Islet of Langerhans (tissue), 1 donor: Measurements from ENCODE around the gene AFTPH.
A peak's percentile ranks its signal among the peaks of the same experiment; 100 is the strongest.

ENCODE experiments used
- FAIRE-seq: peaks from one replicate; lab custom pipeline; 2011; peaks lifted over from hg19 to GRCh38; lab: Jason Lieb, UNC

The AFTPH gene

GRCh38 chr2:64523666-64524603 is at the start of gene AFTPH:
TSS of gene AFTPH (plus strand) at chr2:64524328. CDS start at chr2:64551475, 27,147 bp downstream.
- FAIRE-seq = no peak

GRCh38 chr2:64474636-64475035 is 49.5 kb upstream of the AFTPH start:
- FAIRE-seq = no peak

GRCh38 chr2:64477037-64477436 is 47.1 kb upstream of the AFTPH start:
- no peak for FAIRE-seq

- FAIRE-seq = no peak
Observed at GRCh38 chr2:64477979-64478378, 46.1 kb upstream of the AFTPH start.

- FAIRE-seq = peak; percentile 9
Observed at GRCh38 chr2:64478502-64479230, 45.5 kb upstream of the AFTPH start.

GRCh38 chr2:64479259-64480117 is 44.6 kb upstream of the AFTPH start:
- peak; percentile 64 for FAIRE-seq

- no peak for FAIRE-seq
Observed at GRCh38 chr2:64481665-64482064, 42.5 kb upstream of the AFTPH start.

- no peak for FAIRE-seq
Observed at GRCh38 chr2:64482243-64482642, 41.9 kb upstream of the AFTPH start.

- FAIRE-seq = no peak
Observed at GRCh38 chr2:64482765-64483504, 41.2 kb upstream of the AFTPH start.

- FAIRE-seq = no peak
Observed at GRCh38 chr2:64485331-64485730, 38.8 kb upstream of the AFTPH start.

- no peak for FAIRE-seq
Observed at GRCh38 chr2:64485961-64486360, 38.2 kb upstream of the AFTPH start.

- no peak for FAIRE-seq
Observed at GRCh38 chr2:64487256-64488049, 36.7 kb upstream of the AFTPH start.

- FAIRE-seq = no peak
Observed at GRCh38 chr2:64488050-64488974, 35.8 kb upstream of the AFTPH start.

- no peak for FAIRE-seq
Observed at GRCh38 chr2:64489081-64489751, 34.9 kb upstream of the AFTPH start.

GRCh38 chr2:64491426-64491825 is 32.7 kb upstream of the AFTPH start:
- FAIRE-seq = no peak

- FAIRE-seq = no peak
Observed at GRCh38 chr2:64492272-64492671, 31.9 kb upstream of the AFTPH start.

GRCh38 chr2:64492821-64493220 is 31.3 kb upstream of the AFTPH start:
- FAIRE-seq = no peak

- FAIRE-seq = no peak
Observed at GRCh38 chr2:64493788-64494187, 30.3 kb upstream of the AFTPH start.

- FAIRE-seq = no peak
Observed at GRCh38 chr2:64498438-64498837, 25.7 kb upstream of the AFTPH start.
